Activated CD8-positive, alpha-beta memory T cell treated with anti-CD3 and anti-CD28 coated beads, Interleukin-2, amount 50 U/mL, for 1 hour (primary cell): ENCODE data around the gene FGFR2.

Experiments used
- DNase-seq: peaks from one replicate; pipeline ENCODE4 v3.0.0-alpha.2; 2020; ENCODE audit errors: extremely low read depth

Gene FGFR2

GRCh38 chr10:121452581-121452980 is 145.7 kb downstream of the FGFR2 start:
- DNase-seq, result no peak

DNA sequence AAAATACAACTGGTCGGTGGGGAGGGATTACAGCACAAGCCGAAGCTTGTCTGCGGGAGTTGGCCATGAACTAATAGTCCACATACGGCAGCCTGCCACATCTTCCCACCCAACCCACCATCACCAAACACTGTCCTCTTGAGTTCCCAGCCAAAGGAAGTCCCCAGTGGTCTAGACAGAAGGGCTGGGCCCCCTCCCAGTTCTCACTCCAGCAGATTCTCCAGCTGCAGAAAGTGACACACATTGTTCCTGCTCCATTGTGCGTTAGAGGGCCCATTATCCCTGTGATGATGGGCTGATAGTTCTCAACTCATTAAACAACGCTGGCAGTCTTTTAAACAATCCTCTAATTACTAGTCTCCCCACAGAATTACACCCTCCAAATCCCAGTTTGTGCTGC is 148.0 kb downstream of the FGFR2 start:
- DNase-seq, result no peak

DNA sequence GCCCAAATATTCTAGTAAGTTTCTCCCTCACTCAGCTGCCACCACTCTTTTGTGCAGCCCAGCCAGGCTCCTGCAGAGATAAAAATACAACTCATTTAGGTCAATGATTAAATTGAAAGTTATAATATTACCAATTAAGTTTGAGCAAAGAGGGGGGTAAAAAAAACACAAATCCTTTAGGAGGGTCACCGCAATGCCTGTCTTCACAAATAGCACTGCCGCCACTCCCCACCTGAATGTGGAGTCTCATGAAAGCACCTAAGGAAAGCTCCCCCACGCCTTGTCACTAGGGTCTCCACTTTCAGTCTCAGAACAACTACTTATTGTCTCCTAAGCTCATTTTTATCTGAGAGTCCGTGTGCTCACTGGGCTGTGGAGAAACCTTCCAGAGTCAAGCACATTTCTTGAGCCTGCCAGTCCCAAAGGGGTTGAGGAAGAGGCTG is 148.7 kb downstream of the FGFR2 start:
- DNase-seq, result no peak

- no peak for DNase-seq
Measured at GRCh38 chr10:121448766-121449421, 149.3 kb downstream of the FGFR2 start.

DNA sequence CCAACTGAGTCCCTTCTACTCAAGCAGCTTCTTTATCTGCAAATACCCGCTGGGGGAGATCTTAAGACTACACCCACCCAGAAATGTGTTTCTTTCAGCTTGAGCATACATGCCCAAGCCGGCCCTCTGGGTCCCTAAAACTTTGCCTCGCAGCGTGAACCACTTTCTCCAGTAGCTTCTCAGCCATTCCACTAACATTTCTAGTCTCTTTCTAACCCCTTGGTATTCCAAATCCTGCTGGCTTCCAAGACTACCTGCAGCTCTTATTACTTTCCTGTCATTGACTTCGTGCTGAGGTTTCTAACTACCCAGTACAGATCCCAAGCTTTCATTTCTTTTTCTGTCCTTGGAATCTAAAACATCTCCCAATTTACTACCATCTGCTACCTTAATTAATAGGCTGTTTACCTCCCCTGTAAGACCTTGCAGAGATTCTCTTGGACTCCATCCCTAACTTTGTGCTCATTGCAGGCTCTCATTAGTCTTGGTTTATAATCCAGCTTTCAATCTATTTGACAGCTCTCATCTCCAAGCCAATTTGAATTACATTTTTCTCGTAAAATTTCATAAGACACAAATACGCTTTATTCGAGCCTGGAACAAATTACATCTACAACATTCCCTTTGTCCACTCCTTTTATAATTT is 153.6 kb downstream of the FGFR2 start:
- no peak for DNase-seq

- no peak for DNase-seq
Measured at GRCh38 chr10:121442086-121442935, 155.9 kb downstream of the FGFR2 start.

- no peak for DNase-seq
Measured at GRCh38 chr10:121440461-121440860, 157.8 kb downstream of the FGFR2 start.

- no peak for DNase-seq
Measured at GRCh38 chr10:121438333-121438732, 159.9 kb downstream of the FGFR2 start.

- DNase-seq, result no peak
Measured at GRCh38 chr10:121437596-121437995, 160.6 kb downstream of the FGFR2 start.

GRCh38 chr10:121436630-121437341 is 161.5 kb downstream of the FGFR2 start:
- DNase-seq, result no peak

- no peak for DNase-seq
Measured at GRCh38 chr10:121436281-121436629, 162.0 kb downstream of the FGFR2 start.

- DNase-seq, result no peak
Measured at GRCh38 chr10:121435099-121435875, 163.0 kb downstream of the FGFR2 start.

DNA sequence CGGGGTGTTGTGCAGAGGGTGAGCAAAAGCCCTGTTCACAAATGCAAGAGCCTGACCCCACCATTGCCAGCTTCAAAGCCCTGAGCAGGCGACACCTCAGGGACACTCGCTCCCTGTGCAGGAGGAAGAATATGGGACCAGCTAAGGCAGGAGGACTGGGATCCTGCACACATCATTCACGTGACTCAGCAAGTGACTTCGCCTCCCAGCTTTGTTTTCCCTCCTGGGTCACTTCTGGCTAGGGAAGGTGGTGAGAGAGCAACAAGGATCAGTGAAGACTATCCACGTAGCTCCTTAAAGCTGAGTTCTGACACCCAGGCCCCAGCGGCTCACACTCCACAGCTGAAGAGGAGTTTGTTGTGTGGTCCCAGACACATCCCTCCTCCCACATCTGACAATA is 164.3 kb downstream of the FGFR2 start:
- no peak for DNase-seq

GRCh38 chr10:121428867-121429266 is 169.4 kb downstream of the FGFR2 start:
- no peak for DNase-seq
